Uterus (tissue), 4 donors: ENCODE data around the gene KRR1. TPM values are rescaled to one million over a fixed set of nuclear protein-coding genes. Genes with fewer than 3 reads are reported as not detected.

Source experiments
- DNase-seq, 2 donors: peaks; one replicate each; pipeline ENCODE4 v3.0.0-alpha.2; 2019 to 2020
- H3K27ac ChIP-seq, 2 donors: fragments of 200-600 bp; sonication (generic); 1 replicate in 1 of 2; 2 replicates in 1 of 2; pipeline ENCODE4 v1.5.1; 2016 to 2018
- H3K27me3 ChIP-seq, 2 donors: fragments of 200-600 bp; sonication (generic); one replicate each; pipeline ENCODE4 v1.5.1; 2018 to 2019; ENCODE audit warnings: control low read depth in 1 of 2
- H3K36me3 ChIP-seq, 2 donors: fragments of 200-600 bp; sonication (generic); one replicate each; pipeline ENCODE4 v1.5.1; 2019; ENCODE audit warnings: control low read depth in 1 of 2
- H3K4me1 ChIP-seq, 2 donors: fragments of 200-600 bp; sonication (generic); one replicate each; pipeline ENCODE4 v1.5.1; 2018 to 2019; ENCODE audit warnings: control low read depth in 1 of 2
- H3K4me3 ChIP-seq, 2 donors: fragments of 200-600 bp; sonication (generic); 1 replicate in 1 of 2; 2 replicates in 1 of 2; pipeline ENCODE4 v1.5.1; 2018 to 2019; ENCODE audit warnings: mild to moderate bottlenecking in 1 of 2
- H3K9me3 ChIP-seq, 2 donors: fragments of 200-600 bp; sonication (generic); one replicate each; pipeline ENCODE4 v1.5.1; 2019; ENCODE audit warnings: control low read depth in 1 of 2
- POLR2A ChIP-seq, 2 donors: fragments of 450-650 bp; IDR thresholded peaks; one replicate each; pipeline ENCODE4 v1.6.1; 2016; ENCODE audit warnings: antibody characterized with exemption in 2 of 2, mild to moderate bottlenecking in 1 of 2, moderate library complexity in 1 of 2
- intact Hi-C: fragments of 100-400 bp; cut with DNase I; formaldehyde crosslinking; loops from one replicate; pipeline ENCODE4 v1.15.1; 2023; ENCODE audit warnings: low total_unique reads
- total RNA-seq, 4 donors: library from RNA; depleted of rRNA in 3 of 4; stranded (reverse); fragments of >200 nt in 3 of 4; gene quantifications; one replicate each; pipeline versions ENCODE4 v1.1.0 to v1.2.4, GENCODE V29; 2014 to 2023
- TF ChIP-seq, protein P1 (sequence below), 4 experiments: fragments of 200-600 bp in 2 of 4; fragments of 450-650 bp in 2 of 4; sonication (generic) in 2 of 4; IDR thresholded peaks; one replicate each; pipeline ENCODE4 v1.5.1; 2016 to 2019; ENCODE audit warnings: antibody characterized with exemption in 4 of 4, mild to moderate bottlenecking in 2 of 4, moderate library complexity in 1 of 4
- donor health status: DM: yes; HTN: yes; CAD: no.

The KRR1 gene
- total RNA-seq, 4 donors from 2014 or later, result 18.8 to 86.6 (median 73.9) TPM

DNA sequence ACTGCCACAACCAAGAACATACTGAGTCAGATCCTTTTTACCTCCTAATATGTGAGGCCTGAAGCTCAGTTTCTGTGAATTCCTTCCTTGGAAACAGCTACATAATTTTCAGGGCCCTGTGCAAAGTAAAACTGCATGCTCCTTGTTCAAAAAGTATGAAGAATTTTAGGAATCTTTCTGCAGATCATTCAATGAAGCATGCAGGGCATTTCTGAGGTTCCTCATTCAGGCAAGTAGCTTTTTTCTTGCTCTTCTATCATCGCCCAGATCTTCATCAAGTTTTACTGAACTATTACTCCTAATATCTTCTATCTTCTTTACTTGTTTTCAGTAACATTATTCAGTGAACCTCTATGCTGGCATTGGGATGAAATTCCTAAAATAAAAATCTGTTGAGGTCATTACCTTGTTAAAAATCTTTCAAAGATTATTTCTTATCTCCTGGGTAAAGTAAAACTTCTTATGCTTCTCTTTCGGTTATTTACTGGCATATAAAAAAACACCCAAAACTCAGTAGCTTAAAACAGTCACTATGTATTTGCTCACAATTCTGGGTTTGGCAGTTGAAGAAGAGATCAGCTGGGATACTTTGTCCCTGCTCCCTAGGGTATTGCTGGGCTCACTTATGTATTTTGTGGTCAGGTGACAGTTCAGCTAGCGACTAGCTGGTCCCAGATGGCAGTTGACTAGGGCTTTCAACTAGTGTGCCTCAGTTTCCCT, 42.6 kb upstream of the KRR1 start:
- Histone ChIP-seq H3K9me3 (no peaks in the 10 kb centered on the region), H3K4me3 (no peak overlapping the region), H3K36me3 (no peaks in the 10 kb centered on the region), H3K27me3 (no peaks in the 10 kb centered on the region), H3K4me1 (peaks cover 0 to 12% of the 10 kb centered on the region in 2 donors), H3K27ac (no peak overlapping the region)
- intact Hi-C loops, result no loop called here
- DNase-seq, result no peak
- TF ChIP-seq POLR2A (IDR thresholded peaks at IDR 0.05), result no peak
- TF ChIP-seq, protein P1, sequence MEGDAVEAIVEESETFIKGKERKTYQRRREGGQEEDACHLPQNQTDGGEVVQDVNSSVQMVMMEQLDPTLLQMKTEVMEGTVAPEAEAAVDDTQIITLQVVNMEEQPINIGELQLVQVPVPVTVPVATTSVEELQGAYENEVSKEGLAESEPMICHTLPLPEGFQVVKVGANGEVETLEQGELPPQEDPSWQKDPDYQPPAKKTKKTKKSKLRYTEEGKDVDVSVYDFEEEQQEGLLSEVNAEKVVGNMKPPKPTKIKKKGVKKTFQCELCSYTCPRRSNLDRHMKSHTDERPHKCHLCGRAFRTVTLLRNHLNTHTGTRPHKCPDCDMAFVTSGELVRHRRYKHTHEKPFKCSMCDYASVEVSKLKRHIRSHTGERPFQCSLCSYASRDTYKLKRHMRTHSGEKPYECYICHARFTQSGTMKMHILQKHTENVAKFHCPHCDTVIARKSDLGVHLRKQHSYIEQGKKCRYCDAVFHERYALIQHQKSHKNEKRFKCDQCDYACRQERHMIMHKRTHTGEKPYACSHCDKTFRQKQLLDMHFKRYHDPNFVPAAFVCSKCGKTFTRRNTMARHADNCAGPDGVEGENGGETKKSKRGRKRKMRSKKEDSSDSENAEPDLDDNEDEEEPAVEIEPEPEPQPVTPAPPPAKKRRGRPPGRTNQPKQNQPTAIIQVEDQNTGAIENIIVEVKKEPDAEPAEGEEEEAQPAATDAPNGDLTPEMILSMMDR (IDR thresholded peaks at IDR 0.05), result no peak

DNA sequence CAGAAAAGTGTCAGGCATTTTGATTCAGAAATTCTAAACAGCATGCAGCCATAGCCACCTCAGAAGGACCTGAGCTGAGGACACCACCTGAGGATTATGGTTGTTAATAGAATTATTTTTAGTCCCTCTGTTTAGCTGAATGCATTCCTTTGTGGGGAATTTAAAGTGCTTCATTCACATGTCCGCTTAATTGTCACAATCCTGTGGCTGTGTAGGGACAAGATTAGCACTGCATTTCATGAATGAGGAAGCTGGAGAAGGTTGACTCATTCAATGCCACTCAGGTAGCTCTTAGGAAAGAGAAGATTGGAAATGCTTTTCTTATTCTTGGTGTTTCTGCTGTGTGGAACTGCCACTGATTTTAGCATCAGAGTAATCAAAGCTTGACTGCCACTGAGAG, 42.0 kb upstream of the KRR1 start:
- peaks cover 0 to 12% of the 10 kb centered on the region in 2 donors for H3K4me1 ChIP-seq
- DNase-seq, result no peak
- no peak overlapping the region for H3K4me3 ChIP-seq
- intact Hi-C loops, result no loop called here
- H3K36me3 ChIP-seq, result no peaks in the 10 kb centered on the region
- TF ChIP-seq, protein P1 (IDR thresholded peaks at IDR 0.05), result no peak
- TF ChIP-seq POLR2A (IDR thresholded peaks at IDR 0.05), result no peak
- no peaks in the 10 kb centered on the region for H3K27me3 ChIP-seq
- H3K9me3 ChIP-seq, result no peaks in the 10 kb centered on the region
- H3K27ac ChIP-seq, result no peak overlapping the region

DNA sequence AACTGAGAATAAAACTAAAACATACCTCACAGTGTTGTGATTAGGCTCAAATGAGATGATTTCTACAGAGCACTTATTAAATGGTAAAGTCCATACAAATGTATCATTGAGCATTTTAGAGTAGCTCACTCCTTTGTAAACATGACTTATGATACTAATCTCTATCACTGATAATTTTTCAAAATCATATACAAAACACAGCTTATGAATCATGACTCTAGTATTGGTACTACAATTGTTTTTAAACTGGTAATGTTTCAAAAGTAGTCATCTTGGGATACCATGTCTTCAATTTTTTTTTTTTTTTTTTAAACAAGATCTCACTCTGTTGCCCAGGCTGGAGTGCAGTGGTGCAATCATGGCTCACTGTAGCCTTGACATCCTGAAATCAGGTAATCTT, 40.1 kb upstream of the KRR1 start:
- H3K27ac ChIP-seq, result peak overlapping the region in 1 of 2 donors; percentile 38
- no peaks in the 10 kb centered on the region for H3K36me3 ChIP-seq
- H3K4me1 ChIP-seq, result peaks cover 0 to 12% of the 10 kb centered on the region in 2 donors
- H3K27me3 ChIP-seq, result no peaks in the 10 kb centered on the region
- H3K9me3 ChIP-seq, result no peaks in the 10 kb centered on the region
- intact Hi-C loops, result no loop called here
- TF ChIP-seq, protein P1 (IDR thresholded peaks at IDR 0.05), result no peak
- no peak for TF ChIP-seq POLR2A (IDR thresholded peaks at IDR 0.05)
- no peak overlapping the region for H3K4me3 ChIP-seq
- DNase-seq, result no peak

DNA sequence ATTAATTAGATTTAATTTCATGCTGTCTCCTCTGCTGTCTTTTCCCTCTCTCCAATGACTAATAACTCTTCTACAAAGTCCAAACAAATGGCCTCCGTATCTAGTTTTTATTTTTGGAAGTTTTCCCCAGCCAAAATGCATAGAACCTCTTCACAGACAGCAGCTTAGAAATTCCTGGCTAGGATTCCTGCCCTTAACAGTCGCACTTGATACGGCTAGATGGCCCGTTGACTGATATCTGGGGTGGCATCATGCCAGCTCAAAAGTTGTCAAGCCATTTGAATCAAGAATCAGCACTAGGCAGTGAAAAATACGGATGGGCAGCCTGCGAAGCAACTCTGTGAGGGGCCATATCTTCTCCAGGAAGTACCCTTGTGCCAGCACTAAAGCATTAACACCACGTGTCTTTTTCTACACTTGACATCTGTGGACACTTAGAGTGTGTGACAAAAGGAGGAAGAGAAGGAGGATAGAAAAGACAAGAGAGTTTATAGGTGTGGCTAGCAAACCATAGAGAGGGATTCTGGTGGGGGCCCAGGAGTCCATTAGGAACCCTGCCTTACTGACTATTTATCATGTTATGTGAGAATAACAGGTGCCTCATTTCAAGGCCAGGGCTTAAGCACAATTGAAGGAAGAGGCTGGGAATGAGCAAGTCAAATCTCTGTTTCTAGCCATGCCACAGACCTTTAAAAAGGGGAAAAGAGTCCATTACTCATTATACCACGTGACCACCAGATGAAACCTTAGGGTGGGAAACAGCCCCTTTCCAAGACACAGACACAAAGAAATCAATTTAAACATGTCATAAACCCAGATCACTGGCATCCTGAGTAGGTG, 39.2 kb upstream of the KRR1 start:
- Histone ChIP-seq H3K4me1 (peaks cover 0 to 12% of the 10 kb centered on the region in 2 donors), H3K9me3 (no peaks in the 10 kb centered on the region), H3K27ac (peak overlapping the region in 1 of 2 donors; percentile 38), H3K36me3 (no peaks in the 10 kb centered on the region), H3K27me3 (no peaks in the 10 kb centered on the region), H3K4me3 (no peak overlapping the region)
- TF ChIP-seq, protein P1 (IDR thresholded peaks at IDR 0.05), result no peak
- no peak for TF ChIP-seq POLR2A (IDR thresholded peaks at IDR 0.05)
- intact Hi-C loops, result no loop called here
- peak; percentile 18 to 20 for DNase-seq

DNA sequence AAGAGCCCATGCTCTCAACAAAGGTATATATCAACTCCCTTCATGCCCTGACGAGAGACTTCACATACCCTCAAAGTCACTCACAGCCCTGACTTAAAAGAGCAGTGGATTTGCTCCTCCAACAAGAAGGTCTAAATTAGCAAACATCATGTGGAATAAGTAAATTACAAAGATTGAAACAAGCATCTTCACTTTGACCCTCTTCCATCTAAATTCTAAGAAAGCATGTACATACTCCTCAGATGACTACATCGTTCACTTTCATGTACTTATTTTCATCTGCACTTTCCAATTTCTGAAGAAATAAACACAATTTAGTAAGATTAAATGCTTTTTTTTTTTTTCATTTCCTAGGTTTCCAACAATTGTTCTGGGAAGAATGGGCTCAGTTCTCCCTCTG, 38.6 kb upstream of the KRR1 start:
- no peak for TF ChIP-seq POLR2A (IDR thresholded peaks at IDR 0.05)
- TF ChIP-seq, protein P1 (IDR thresholded peaks at IDR 0.05), result no peak
- H3K27me3 ChIP-seq, result no peaks in the 10 kb centered on the region
- peak overlapping the region in 1 of 2 donors; percentile 38 for H3K27ac ChIP-seq
- peaks cover 0 to 12% of the 10 kb centered on the region in 2 donors for H3K4me1 ChIP-seq
- no peaks in the 10 kb centered on the region for H3K9me3 ChIP-seq
- intact Hi-C loops, result no loop called here
- H3K4me3 ChIP-seq, result no peak overlapping the region
- DNase-seq, result no peak
- H3K36me3 ChIP-seq, result no peaks in the 10 kb centered on the region
